SK-N-SH (cell line): ENCODE data around the gene MIPOL1. TPM values are rescaled to one million over a fixed set of nuclear protein-coding genes. Genes with fewer than 3 reads are reported as not detected.

ENCODE experiments used
- CTCF ChIA-PET: fragments of 300-600, 350-600 bp; formaldehyde crosslinking; extraction: SDS; loops from one replicate; lab custom pipeline; 2021; lab: Yijun Ruan, JAX
- POLR2A ChIA-PET: fragments of 350-600 bp; sonication (Branson Sonifier 250); formaldehyde crosslinking; extraction: SDS; loops from one replicate; lab custom pipeline; 2020; ENCODE audit warnings: antibody characterized with exemption, inconsistent platforms; lab: Yijun Ruan, JAX
- DNase-seq: peaks from one replicate; pipeline ENCODE4 v3.0.0; 2012
- H2AFZ ChIP-seq: fragments of 200-600 bp; sonication (generic); 2 replicates; pipeline ENCODE4 v1.8.1; 2016; ENCODE audit warnings: antibody characterized with exemption, mild to moderate bottlenecking, low read depth
- H3F3A ChIP-seq: fragments of 200-600 bp; sonication (generic); replicated peaks from 2 replicates; pipeline ENCODE3; 2016; ENCODE audit warnings: antibody characterized with exemption, mild to moderate bottlenecking; ENCODE audit not compliant: insufficient read depth
- H3K27ac ChIP-seq, 2 experiments: fragments of 200-500 bp in 1 of 2; fragments of 200-600 bp in 1 of 2; sonication (Bioruptor generic) in 1 of 2; sonication (generic), shearing (Covaris generic) in 1 of 2; 2 replicates each; pipeline versions ENCODE4 v1.5.1 to v1.6.1; 2014 to 2016; ENCODE audit warnings: low read depth in 2 of 2, inconsistent platforms in 1 of 2, low read length in 1 of 2, mild to moderate bottlenecking in 1 of 2, mixed read lengths in 1 of 2
- H3K27me3 ChIP-seq: fragments of 200-600 bp; sonication (generic), shearing (Covaris generic); 2 replicates; pipeline ENCODE4 v1.6.1; 2016; ENCODE audit warnings: mixed run types; ENCODE audit not compliant: insufficient read depth
- H3K36me3 ChIP-seq, 2 experiments: fragments of 200-500 bp in 1 of 2; fragments of 200-600 bp in 1 of 2; sonication (Bioruptor generic) in 1 of 2; sonication (generic) in 1 of 2; replicated peaks in 1 of 2; 2 replicates each; pipeline versions ENCODE3 to v1.5.1; 2014 to 2016; ENCODE audit warnings: low read length in 1 of 2, mild to moderate bottlenecking in 1 of 2; ENCODE audit not compliant: insufficient read depth in 2 of 2, control insufficient read depth in 1 of 2
- H3K4me1 ChIP-seq, 2 experiments: fragments of 200-500 bp in 1 of 2; fragments of 200-600 bp in 1 of 2; sonication (Bioruptor generic) in 1 of 2; sonication (generic), shearing (Covaris generic) in 1 of 2; 2 replicates each; pipeline versions ENCODE4 v1.5.1 to v1.6.1; 2014 to 2016; ENCODE audit warnings: low read depth in 1 of 2, low read length in 1 of 2, mixed run types in 1 of 2; ENCODE audit not compliant: insufficient read depth in 2 of 2, control insufficient read depth in 1 of 2
- H3K4me2 ChIP-seq: fragments of 200-600 bp; sonication (generic), shearing (Covaris generic); 2 replicates; pipeline ENCODE4 v1.6.1; 2017; ENCODE audit warnings: mixed run types
- H3K4me3 ChIP-seq, 2 experiments: fragments of 200-500 bp in 1 of 2; fragments of 200-600 bp in 1 of 2; sonication (Bioruptor generic) in 1 of 2; sonication (generic), shearing (Covaris generic) in 1 of 2; 2 replicates each; pipeline versions ENCODE4 v1.5.1 to v1.8.1; 2014 to 2016; ENCODE audit warnings: low read depth in 2 of 2, inconsistent platforms in 1 of 2, low read length in 1 of 2, mild to moderate bottlenecking in 1 of 2, mixed read lengths in 1 of 2, moderate library complexity in 1 of 2
- H3K79me2 ChIP-seq: fragments of 200-600 bp; sonication (generic); 2 replicates; pipeline ENCODE4 v1.8.1; 2017; ENCODE audit warnings: mild to moderate bottlenecking; ENCODE audit not compliant: insufficient read depth
- H3K9ac ChIP-seq: fragments of 200-600 bp; sonication (generic); 2 replicates; pipeline ENCODE4 v1.6.1; 2017; ENCODE audit warnings: mixed run types
- H3K9me2 ChIP-seq: fragments of 200-600 bp; sonication (generic); 2 replicates; pipeline ENCODE4 v1.6.1; 2017; ENCODE audit warnings: mixed run types
- H3K9me3 ChIP-seq: fragments of 200-600 bp; sonication (generic); 2 replicates; pipeline ENCODE4 v1.6.1; 2017; ENCODE audit warnings: mixed run types, mild to moderate bottlenecking, moderate library complexity
- H4K20me1 ChIP-seq: fragments of 200-600 bp; sonication (generic); 2 replicates; pipeline ENCODE4 v1.6.1; 2017; ENCODE audit warnings: mild to moderate bottlenecking, mixed run types; ENCODE audit not compliant: insufficient read depth
- EP300 ChIP-seq, 2 experiments: IDR thresholded peaks; 2 replicates each; pipeline versions ENCODE4 v1.4.0 to v1.6.1; 2012; ENCODE audit warnings: borderline replicate concordance in 1 of 2, low read depth in 1 of 2, low read length in 1 of 2
- FOSL2 ChIP-seq: IDR thresholded peaks from 2 replicates; pipeline ENCODE4 v1.4.0; 2012; ENCODE audit warnings: low read depth, mild to moderate bottlenecking, moderate library complexity, borderline replicate concordance
- FOXJ3 ChIP-seq: sonication (generic); formaldehyde crosslinking; IDR thresholded peaks from 2 replicates; pipeline ENCODE4 v1.5.1; 2020; ENCODE audit warnings: mild to moderate bottlenecking, missing genetic modification reagents
- FOXM1 ChIP-seq: IDR thresholded peaks from 2 replicates; pipeline ENCODE4 v1.4.0; 2012; ENCODE audit warnings: low read depth, mild to moderate bottlenecking
- GABPA ChIP-seq: IDR thresholded peaks from 2 replicates; pipeline ENCODE4 v1.4.0; 2012; ENCODE audit warnings: low read depth, mild to moderate bottlenecking
- IRF3 ChIP-seq: fragments of 150-350 bp; IDR thresholded peaks from 2 replicates; pipeline ENCODE4 v1.6.1; 2016; ENCODE audit warnings: mild to moderate bottlenecking, low read depth, low read length
- JUND ChIP-seq: IDR thresholded peaks from 2 replicates; pipeline ENCODE4 v1.4.0; 2012
- MAX ChIP-seq: IDR thresholded peaks from 2 replicates; pipeline ENCODE4 v1.4.0; 2012; ENCODE audit warnings: low read depth
- MEF2A ChIP-seq: IDR thresholded peaks from 2 replicates; pipeline ENCODE4 v1.4.0; 2012; ENCODE audit warnings: low read depth, borderline replicate concordance
- MXI1 ChIP-seq: IDR thresholded peaks from 2 replicates; pipeline ENCODE4 v1.6.1; 2012; ENCODE audit warnings: mild to moderate bottlenecking, low read depth, low read length, improper control_type of control experiment
- NFIC ChIP-seq: IDR thresholded peaks from 2 replicates; pipeline ENCODE4 v1.4.0; 2012; ENCODE audit warnings: borderline replicate concordance
- REST ChIP-seq: IDR thresholded peaks from 2 replicates; pipeline ENCODE4 v1.6.1; 2012; ENCODE audit warnings: mild to moderate bottlenecking, low read depth, low read length, moderate library complexity
- RFX5 ChIP-seq: IDR thresholded peaks from 2 replicates; pipeline ENCODE4 v1.6.1; 2012; ENCODE audit warnings: mild to moderate bottlenecking, improper control_type of control experiment, low read length
- SIN3A ChIP-seq: IDR thresholded peaks from 2 replicates; pipeline ENCODE4 v1.6.1; 2012; ENCODE audit warnings: low read depth, mild to moderate bottlenecking, low read length, moderate library complexity, borderline replicate concordance
- SMC3 ChIP-seq: IDR thresholded peaks from 2 replicates; pipeline ENCODE4 v1.6.1; 2012; ENCODE audit warnings: low read depth, low read length, improper control_type of control experiment
- ZBTB33 ChIP-seq: IDR thresholded peaks from 2 replicates; pipeline ENCODE4 v1.4.0; 2012; ENCODE audit warnings: low read depth, borderline replicate concordance
- WGBS: methylation state at CpG from one replicate; pipeline ENCODE4 v1.1.6; 2017; ENCODE audit warnings: low lambda C conversion rate; 5-methylcytosine and 5-hydroxymethylcytosine counted together
- polyA plus RNA-seq, 3 experiments: library from polyadenylated mRNA; depleted of rRNA; stranded (reverse); fragments of >200 nt; gene quantifications; 2 replicates each; pipeline ENCODE4 v1.2.3, GENCODE V29; 2012

The MIPOL1 gene
- polyA plus RNA-seq, 1 of the 3 experiments (the other 2 are of a cell fraction): 0.23 TPM

GRCh38 chr14:37254411-37254947 is 56.7 kb downstream of the MIPOL1 start:
- Histone ChIP-seq H3K9me3 (no peaks in the 10 kb centered on the region), H3F3A (no peaks in the 10 kb centered on the region), H4K20me1 (no peaks in the 10 kb centered on the region), H3K9me2 (no peaks in the 10 kb centered on the region), H2AFZ (no peak overlapping the region), H3K4me1 (no peaks in the 10 kb centered on the region; a peak in 1 of 4 replicates), H3K36me3 (no peaks in the 10 kb centered on the region), H3K27me3 (no peaks in the 10 kb centered on the region), H3K4me3 (no peak overlapping the region), H3K27ac (no peak overlapping the region), H3K4me2 (no peak overlapping the region), H3K9ac (no peak overlapping the region), H3K79me2 (no peaks in the 10 kb centered on the region)
- 15% methylated on average over 3 of the region's 3 CpGs for WGBS
- ChIA-PET POLR2A (no interaction called here), CTCF (no interaction called here)
- no peak for DNase-seq
- no peak for TF ChIP-seq NFIC
- TF ChIP-seq MAX: no peak
- TF ChIP-seq JUND: no peak
- TF ChIP-seq RFX5: no peak
- TF ChIP-seq FOXJ3 (CRISPR knock-in tag): no peak
- no peak for TF ChIP-seq FOXM1
- no peak for TF ChIP-seq IRF3
- TF ChIP-seq REST: no peak
- no peak for TF ChIP-seq ZBTB33
- no peak for TF ChIP-seq FOSL2
- TF ChIP-seq EP300 (IDR thresholded peaks at IDR 0.05; ENCODE audit: borderline replicate concordance in 1 of 2, low read depth in 1 of 2, low read length in 1 of 2): no peak
- TF ChIP-seq MEF2A: no peak
- no peak for TF ChIP-seq GABPA
- no peak for TF ChIP-seq MXI1
- TF ChIP-seq SIN3A: no peak
- TF ChIP-seq SMC3: no peak
